ENCODE data around the gene CALR3.
"Not testable (repeated sequence)": the region's sequence is repeated elsewhere in the genome, so short reads cannot be mapped to it uniquely, and the experiment has no call there.

DNA sequence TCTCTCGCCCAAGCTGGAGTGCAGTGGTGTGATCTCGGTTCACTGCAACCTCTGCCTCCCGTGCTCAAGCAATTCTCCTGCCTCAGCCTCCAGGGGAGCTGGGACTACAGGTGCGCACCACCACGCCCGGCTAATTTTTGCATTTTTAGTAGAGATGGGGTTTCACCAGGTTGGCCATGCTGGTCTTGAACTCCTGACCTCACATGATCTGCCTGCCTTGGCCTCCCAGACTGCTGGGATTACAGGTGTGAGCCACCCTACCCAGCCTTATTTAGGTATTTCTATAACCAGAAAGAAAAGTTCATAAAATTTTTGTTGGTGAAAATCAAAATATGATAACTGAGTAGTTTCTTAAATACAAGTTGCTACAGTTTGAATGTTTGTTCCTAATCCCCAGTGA is 47.8 kb upstream of the CALR3 start:
- not testable (repeated sequence) for TF ChIP-seq TCF7L2 (IDR thresholded peaks at IDR 0.05; ENCODE audit: low read depth, low read length); POLR2AphosphoS5 (IDR thresholded peaks at IDR 0.05; ENCODE audit: low read depth, low read length); CTCF (IDR thresholded peaks at IDR 0.05); REST (IDR thresholded peaks at IDR 0.05; ENCODE audit: insufficient read depth in 1 of 2, low read depth in 2 of 2, low read length in 1 of 2)

Measured in Panc1 (cell line).